Activated CD8-positive, alpha-beta T cell treated with anti-CD3 and anti-CD28 coated beads for 36 hours (primary cell): ENCODE data around the gene CNTN2. TPM values are rescaled to one million over a fixed set of nuclear protein-coding genes. Genes with fewer than 3 reads are reported as not detected.

Experiments
- ATAC-seq: fragments of 200-7000 bp; cut with Tn5 transposase; one replicate; pipeline ENCODE4 v1.10.0; 2021; ENCODE audit warnings: mild to moderate bottlenecking, moderate library complexity
- CTCF ChIA-PET: fragments of 350-600 bp; sonication (Branson Sonifier 250); formaldehyde crosslinking; loops from one replicate; lab custom pipeline; 2021; ENCODE audit warnings: antibody characterized with exemption; lab: Charles Lee
- POLR2A ChIA-PET: fragments of 350-600 bp; sonication (Branson Sonifier 250); formaldehyde crosslinking; loops from one replicate; lab custom pipeline; 2021; ENCODE audit warnings: antibody characterized with exemption; lab: Charles Lee
- DNase-seq: peaks from one replicate; pipeline ENCODE4 v3.0.0-alpha.2; 2020
- H3K27ac Mint-ChIP-seq: one replicate; pipeline ENCODE4 v1.8.0; 2021; ENCODE audit warnings: mild to moderate bottlenecking, mixed read lengths
- H3K27me3 Mint-ChIP-seq: one replicate; pipeline ENCODE4 v1.8.0; 2021; ENCODE audit warnings: mixed read lengths
- H3K36me3 Mint-ChIP-seq: one replicate; pipeline ENCODE4 v1.8.0; 2021; ENCODE audit warnings: low read depth, mixed read lengths
- H3K4me1 Mint-ChIP-seq: one replicate; pipeline ENCODE4 v1.8.0; 2021; ENCODE audit warnings: low read depth, mixed read lengths
- H3K4me3 Mint-ChIP-seq: one replicate; pipeline ENCODE4 v1.8.0; 2021; ENCODE audit warnings: mild to moderate bottlenecking, moderate library complexity, mixed read lengths
- H3K9me3 Mint-ChIP-seq: one replicate; pipeline ENCODE4 v1.8.0; 2021; ENCODE audit warnings: mixed read lengths
- CTCF ChIP-seq: fragments of 200-600 bp; IDR thresholded peaks from one replicate; pipeline ENCODE4 v1.8.0; 2022; ENCODE audit warnings: antibody characterized with exemption, mild to moderate bottlenecking
- intact Hi-C: fragments of 100-400 bp; cut with micrococcal nuclease; formaldehyde crosslinking; loops from one replicate; pipeline ENCODE4 v1.10.0; 2022
- total RNA-seq, 2 experiments: library from RNA; stranded (reverse); gene quantifications; one replicate each; pipeline ENCODE4 v1.2.3, GENCODE V29; 2021

Gene CNTN2
- total RNA-seq, 2 experiments from 2014 or later = not detected

GRCh38 chr1:205018381-205018780, 24.6 kb upstream of the CNTN2 start:
- Mint-ChIP-seq H3K27ac (no peak overlapping the region), H3K27me3 (no peaks in the 10 kb centered on the region), H3K4me1 (no peaks in the 10 kb centered on the region), H3K9me3 (no peaks in the 10 kb centered on the region), H3K36me3 (no peaks in the 10 kb centered on the region), H3K4me3 (no peak overlapping the region)
- no peak for TF ChIP-seq CTCF
- no peak for DNase-seq
- intact Hi-C loops = no loop called here
- ChIA-PET CTCF (no interaction called here), POLR2A (no interaction called here)
- ATAC-seq = no peak

DNA sequence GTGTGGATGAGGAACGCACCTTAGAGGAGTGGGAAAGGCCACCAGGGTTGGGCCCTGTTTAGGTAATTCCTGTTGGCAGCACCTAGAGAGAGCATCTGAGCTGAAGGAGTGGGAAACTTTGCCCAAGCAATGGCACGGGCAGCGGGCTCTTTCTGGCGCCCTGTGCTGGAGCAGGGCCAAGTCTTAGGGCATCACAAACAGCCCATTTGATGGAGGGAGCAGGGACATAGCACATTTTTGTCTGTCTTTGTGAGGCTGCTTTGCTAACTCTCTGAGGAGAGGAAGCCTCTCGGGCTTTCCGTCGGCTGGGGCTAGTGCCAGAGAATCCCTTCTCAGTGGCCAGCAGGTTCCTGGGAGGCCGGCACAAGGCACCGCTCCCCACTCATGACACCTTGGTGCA, 22.5 kb upstream of the CNTN2 start:
- no peaks in the 10 kb centered on the region for H3K9me3 Mint-ChIP-seq
- ChIA-PET CTCF (interaction anchor here (1.0 to 1.1 kb wide), 2 partner anchors 41 to 235 kb away, joined by 3 to 6 read pairs; no protein-coding TSS in a partner anchor), POLR2A (no interaction called here)
- H3K4me1 Mint-ChIP-seq = no peaks in the 10 kb centered on the region
- TF ChIP-seq CTCF = no peak
- H3K27me3 Mint-ChIP-seq = no peaks in the 10 kb centered on the region
- H3K4me3 Mint-ChIP-seq = no peak overlapping the region
- intact Hi-C loops = no loop called here
- DNase-seq (no peak), ATAC-seq (no peak)
- no peaks in the 10 kb centered on the region for H3K36me3 Mint-ChIP-seq
- H3K27ac Mint-ChIP-seq = no peak overlapping the region

DNA sequence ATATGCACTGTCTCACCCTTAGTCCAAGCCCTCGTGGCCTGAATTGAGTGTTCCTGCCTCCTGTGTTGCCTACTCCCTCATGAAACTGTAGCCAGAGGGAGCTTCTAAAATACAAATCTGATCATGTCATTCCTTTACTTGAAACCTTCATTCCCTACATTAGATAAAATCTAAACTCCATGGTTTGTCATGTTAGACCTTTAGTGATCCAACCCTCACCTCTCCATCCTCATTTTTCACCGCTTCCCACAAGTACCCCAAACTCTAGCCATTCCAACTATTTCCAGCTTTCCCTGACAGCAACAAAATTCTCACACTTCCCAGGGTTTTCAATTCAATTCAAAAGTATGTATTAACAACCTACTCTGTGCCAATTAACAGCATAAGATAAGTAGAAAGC, 18.3 kb upstream of the CNTN2 start:
- Mint-ChIP-seq H3K4me1 (no peaks in the 10 kb centered on the region), H3K4me3 (no peak overlapping the region), H3K27ac (no peak overlapping the region), H3K36me3 (no peaks in the 10 kb centered on the region), H3K9me3 (no peaks in the 10 kb centered on the region), H3K27me3 (no peaks in the 10 kb centered on the region)
- CTCF ChIA-PET = no interaction called here
- POLR2A ChIA-PET = no interaction called here
- no peak for TF ChIP-seq CTCF
- intact Hi-C loops = no loop called here
- ATAC-seq (no peak), DNase-seq (no peak)

DNA sequence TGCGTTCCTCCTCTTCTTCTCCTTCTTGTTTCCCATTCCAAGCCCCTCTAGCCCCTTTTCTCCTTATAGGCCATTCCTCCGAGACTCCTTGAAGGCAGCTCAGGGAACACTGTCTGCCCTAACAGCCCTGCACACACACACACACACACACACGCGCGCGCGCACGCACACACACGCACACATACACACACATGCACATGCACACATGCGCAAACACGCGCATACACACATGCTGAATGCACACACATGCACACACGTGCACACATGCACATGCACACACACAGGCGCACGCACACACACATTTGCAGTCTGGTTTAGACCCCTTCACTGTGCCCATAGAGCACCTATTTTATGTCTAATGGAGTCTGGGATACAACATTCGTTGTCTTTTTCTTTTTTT, 17.8 kb upstream of the CNTN2 start:
- Mint-ChIP-seq H3K27me3 (no peaks in the 10 kb centered on the region), H3K4me3 (no peak overlapping the region), H3K4me1 (no peaks in the 10 kb centered on the region), H3K36me3 (no peaks in the 10 kb centered on the region), H3K27ac (no peak overlapping the region), H3K9me3 (no peaks in the 10 kb centered on the region)
- DNase-seq (no peak), ATAC-seq (no peak)
- intact Hi-C loops = no loop called here
- TF ChIP-seq CTCF = no peak
- POLR2A ChIA-PET = no interaction called here
- CTCF ChIA-PET = no interaction called here

DNA sequence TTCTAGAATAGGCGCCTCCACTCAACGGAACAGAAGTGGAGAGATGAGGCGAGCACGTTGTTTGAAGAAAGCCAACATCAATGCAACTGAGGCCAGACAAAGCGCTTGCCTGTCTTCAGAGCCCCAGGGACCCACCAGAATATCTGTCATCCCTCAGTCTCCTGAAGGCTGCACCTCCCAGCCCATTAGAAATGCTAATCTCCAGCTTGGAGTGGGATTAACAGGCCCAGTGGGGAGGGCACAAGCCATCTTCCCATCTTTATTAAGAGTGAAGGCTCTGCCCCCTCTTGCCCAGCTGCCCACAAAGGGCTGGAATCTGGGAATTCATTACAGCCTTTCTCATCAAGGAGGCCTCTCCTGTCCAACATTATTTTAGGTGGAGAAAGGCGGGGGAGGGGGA, 16.8 kb upstream of the CNTN2 start:
- ATAC-seq = no peak
- ChIA-PET CTCF (interaction anchor here (1.2 kb wide), 1 partner anchor 36 kb away, joined by 6 read pairs; no protein-coding TSS in a partner anchor), POLR2A (no interaction called here)
- Mint-ChIP-seq H3K4me1 (no peaks in the 10 kb centered on the region), H3K36me3 (no peaks in the 10 kb centered on the region), H3K9me3 (no peaks in the 10 kb centered on the region), H3K4me3 (no peak overlapping the region), H3K27me3 (no peaks in the 10 kb centered on the region), H3K27ac (no peak overlapping the region)
- TF ChIP-seq CTCF = no peak
- no peak for DNase-seq
- intact Hi-C loops = no loop called here
